H1 (cell line): ENCODE measurements around the gene LRRK1. TPM values are rescaled to one million over a fixed set of nuclear protein-coding genes. Genes with fewer than 3 reads are reported as not detected.

Experiments used
- CEBPB ChIP-seq: IDR thresholded peaks from 2 replicates; pipeline ENCODE4 v1.6.1; 2012; ENCODE audit warnings: low read depth, low read length
- CHD1 ChIP-seq: IDR thresholded peaks from 2 replicates; pipeline ENCODE4 v1.6.1; 2012; ENCODE audit warnings: low read depth, low read length, improper control_type of control experiment
- CHD7 ChIP-seq: fragments of 300-600 bp; sonication (generic); IDR thresholded peaks from 2 replicates; pipeline ENCODE4 v1.7.1; 2012; ENCODE audit warnings: low read length, moderate library complexity, mild to moderate bottlenecking, inconsistent platforms; ENCODE audit not compliant: insufficient replicate concordance
- CREB1 ChIP-seq: IDR thresholded peaks from 2 replicates; pipeline ENCODE4 v1.6.1; 2012; ENCODE audit warnings: inconsistent platforms
- EP300 ChIP-seq, 2 experiments: IDR thresholded peaks; 1 replicate in 1 of 2; 2 replicates in 1 of 2; pipeline ENCODE4 v1.6.1; 2011 to 2012; ENCODE audit warnings: low read depth in 2 of 2, low read length in 2 of 2, mild to moderate bottlenecking in 2 of 2, borderline replicate concordance in 1 of 2, inconsistent platforms in 1 of 2, moderate library complexity in 1 of 2
- FOSL1 ChIP-seq: IDR thresholded peaks from 2 replicates; pipeline ENCODE4 v1.6.1; 2011; ENCODE audit warnings: mild to moderate bottlenecking, low read depth, low read length, moderate library complexity; ENCODE audit not compliant: insufficient read depth
- JUN ChIP-seq: IDR thresholded peaks from 2 replicates; pipeline ENCODE4 v1.6.1; 2011; ENCODE audit warnings: low read depth, mild to moderate bottlenecking, improper control_type of control experiment, low read length
- NANOG ChIP-seq: IDR thresholded peaks from 2 replicates; pipeline ENCODE4 v1.6.1; 2011; ENCODE audit warnings: low read length, low read depth, mild to moderate bottlenecking, inconsistent platforms; ENCODE audit not compliant: insufficient read depth, poor library complexity, severe bottlenecking
- TBP ChIP-seq: IDR thresholded peaks from 2 replicates; pipeline ENCODE4 v1.6.1; 2011; ENCODE audit warnings: low read depth, low read length, improper control_type of control experiment
- TEAD4 ChIP-seq: IDR thresholded peaks from 2 replicates; pipeline ENCODE4 v1.6.1; 2012; ENCODE audit warnings: low read depth, low read length, inconsistent platforms, mixed read lengths
- YY1 ChIP-seq: IDR thresholded peaks from 2 replicates; pipeline ENCODE4 v1.6.1; 2011; ENCODE audit warnings: low read depth, mild to moderate bottlenecking, low read length
- polyA plus RNA-seq, 7 experiments: library from polyadenylated mRNA; depleted of rRNA in 3 of 7; stranded (reverse) in 5 of 7; unstranded in 2 of 7; fragments of >200 nt in 5 of 7; fragments of 200-250 nt in 2 of 7; gene quantifications; 1 replicate in 5 of 7; 2 replicates in 1 of 7; 4 replicates in 1 of 7; pipeline versions ENCODE4 v1.2.1 to v1.2.3, GENCODE V29; 2011 to 2013; ENCODE audit warnings: missing spikeins in 2 of 7, mixed read lengths in 2 of 7
- total RNA-seq: library from RNA; stranded (reverse); fragmentation: NEBNext Ultra II Directional; extraction: Animal tissue kit (Norgen Biotek cat#: 25700); gene quantifications from 2 replicates; pipeline ENCODE4 v1.2.1, GENCODE V29; 2021

The LRRK1 gene
- total and polyA plus RNA-seq, 2 of the 8 experiments (the other 6 are each of a cell fraction or from before 2014, with no cell fraction given): 1.2 to 3.6 TPM

- TF ChIP-seq CHD7: no peak
- no peak for TF ChIP-seq CREB1
- no peak for TF ChIP-seq EP300 (IDR thresholded peaks at IDR 0.05; ENCODE audit: borderline replicate concordance in 1 of 2, low read depth in 2 of 2, low read length in 2 of 2)
- TF ChIP-seq FOSL1: no peak
- TF ChIP-seq CHD1: no peak
- TF ChIP-seq CEBPB: no peak
- no peak for TF ChIP-seq YY1
- TF ChIP-seq TBP: no peak
- no peak for TF ChIP-seq TEAD4
- no peak for TF ChIP-seq JUN
- TF ChIP-seq NANOG: no peak
These were observed 8.0 kb downstream of the LRRK1 start (continued) for GRCh38 chr15:100926971-100927756.
